ENCODE results near the gene C4A. TPM values are rescaled to one million over a fixed set of nuclear protein-coding genes. Genes with fewer than 3 reads are reported as not detected.
"Not testable (repeated sequence)": the region's sequence is repeated elsewhere in the genome, so short reads cannot be mapped to it uniquely, and the experiment has no call there.

Gene C4A
- total RNA-seq (ENCODE audit: unreplicated experiment): 6.1 TPM
- long read RNA-seq: 0 reads

- H3K9me3 Mint-ChIP-seq (ENCODE audit: unreplicated experiment); H3K27ac Mint-ChIP-seq (ENCODE audit: unreplicated experiment); H3K4me1 Mint-ChIP-seq (ENCODE audit: unreplicated experiment): not testable (repeated sequence)
These were observed at the start of gene C4A for GRCh38 chr6:31981744-31982143. Gene C4A, plus strand, starts transcription at chr6:31982057. Its CDS starts 51 bp downstream, at chr6:31982108.

GRCh38 chr6:31932137-31932536 is 49.7 kb upstream of the C4A start:
- H3K36me3 Mint-ChIP-seq (ENCODE audit: low read depth, unreplicated experiment); H3K27ac Mint-ChIP-seq (ENCODE audit: unreplicated experiment); H3K4me3 Mint-ChIP-seq (ENCODE audit: unreplicated experiment); DNase-seq (ENCODE audit: low spot score); H3K27me3 Mint-ChIP-seq (ENCODE audit: unreplicated experiment); H3K9me3 Mint-ChIP-seq (ENCODE audit: unreplicated experiment); H3K4me1 Mint-ChIP-seq (ENCODE audit: unreplicated experiment): not testable (repeated sequence)

More at GRCh38 chr6:31981744-31982143, at the start of gene C4A:
- H3K27me3 Mint-ChIP-seq (ENCODE audit: unreplicated experiment); H3K4me3 Mint-ChIP-seq (ENCODE audit: unreplicated experiment); H3K36me3 Mint-ChIP-seq (ENCODE audit: low read depth, unreplicated experiment); DNase-seq (ENCODE audit: low spot score): not testable (repeated sequence)

GRCh38 chr6:31933537-31933936 is 48.3 kb upstream of the C4A start:
- no peaks in the 10 kb centered on the region for H3K4me1 Mint-ChIP-seq (ENCODE audit: unreplicated experiment)
- no peak for TF ChIP-seq CTCF (IDR thresholded peaks at IDR 0.05; ENCODE audit: unreplicated experiment)
- no peaks in the 10 kb centered on the region for H3K9me3 Mint-ChIP-seq (ENCODE audit: unreplicated experiment)
- peaks cover 2% of the 10 kb centered on the region for H3K27me3 Mint-ChIP-seq (ENCODE audit: unreplicated experiment)
- no peaks in the 10 kb centered on the region for H3K36me3 Mint-ChIP-seq (ENCODE audit: low read depth, unreplicated experiment)
- H3K27ac Mint-ChIP-seq (ENCODE audit: unreplicated experiment): no peak overlapping the region
- DNase-seq (ENCODE audit: low spot score): no peak
- no peak overlapping the region for H3K4me3 Mint-ChIP-seq (ENCODE audit: unreplicated experiment)

- Mint-ChIP-seq H3K27me3 (ENCODE audit: unreplicated experiment) (peaks cover 2% of the 10 kb centered on the region), H3K27ac (ENCODE audit: unreplicated experiment) (no peak overlapping the region), H3K36me3 (ENCODE audit: low read depth, unreplicated experiment) (no peaks in the 10 kb centered on the region), H3K4me3 (ENCODE audit: unreplicated experiment) (no peak overlapping the region), H3K9me3 (ENCODE audit: unreplicated experiment) (no peaks in the 10 kb centered on the region), H3K4me1 (ENCODE audit: unreplicated experiment) (no peaks in the 10 kb centered on the region)
- TF ChIP-seq CTCF (IDR thresholded peaks at IDR 0.05; ENCODE audit: unreplicated experiment): no peak
- DNase-seq (ENCODE audit: low spot score): no peak
These were observed 46.8 kb upstream of the C4A start for GRCh38 chr6:31935021-31935420.

GRCh38 chr6:31935823-31936222 is 46.0 kb upstream of the C4A start:
- Mint-ChIP-seq H3K4me3 (ENCODE audit: unreplicated experiment) (no peak overlapping the region), H3K27me3 (ENCODE audit: unreplicated experiment) (peaks cover 2% of the 10 kb centered on the region), H3K36me3 (ENCODE audit: low read depth, unreplicated experiment) (no peaks in the 10 kb centered on the region), H3K4me1 (ENCODE audit: unreplicated experiment) (peaks cover 3% of the 10 kb centered on the region), H3K27ac (ENCODE audit: unreplicated experiment) (no peak overlapping the region), H3K9me3 (ENCODE audit: unreplicated experiment) (no peaks in the 10 kb centered on the region)
- TF ChIP-seq CTCF (IDR thresholded peaks at IDR 0.05; ENCODE audit: unreplicated experiment): no peak
- no peak for DNase-seq (ENCODE audit: low spot score)

- DNase-seq (ENCODE audit: low spot score): no peak
- no peaks in the 10 kb centered on the region for H3K36me3 Mint-ChIP-seq (ENCODE audit: low read depth, unreplicated experiment)
- H3K27me3 Mint-ChIP-seq (ENCODE audit: unreplicated experiment): peaks cover 5% of the 10 kb centered on the region
- H3K9me3 Mint-ChIP-seq (ENCODE audit: unreplicated experiment): no peaks in the 10 kb centered on the region
- no peak overlapping the region for H3K4me3 Mint-ChIP-seq (ENCODE audit: unreplicated experiment)
- TF ChIP-seq CTCF (IDR thresholded peaks at IDR 0.05; ENCODE audit: unreplicated experiment): no peak
- H3K4me1 Mint-ChIP-seq (ENCODE audit: unreplicated experiment): peaks cover 3% of the 10 kb centered on the region
- no peak overlapping the region for H3K27ac Mint-ChIP-seq (ENCODE audit: unreplicated experiment)
These were observed 41.6 kb upstream of the C4A start for GRCh38 chr6:31940256-31940664.

Data from endothelial cell (in vitro differentiated cells).